GM23338 (cell line): ENCODE measurements around the gene CLCNKA. TPM values are rescaled to one million over a fixed set of nuclear protein-coding genes. Genes with fewer than 3 reads are reported as not detected.
"Not testable (repeated sequence)": the region's sequence is repeated elsewhere in the genome, so short reads cannot be mapped to it uniquely, and the experiment has no call there.

ENCODE experiments used
- ATAC-seq: fragments of 200-7000 bp; cut with Tn5 transposase; 3 replicates; pipeline ENCODE4 v1.9.1; 2020
- DNase-seq: peaks from one replicate; pipeline ENCODE4 v3.0.0-alpha.2; 2015; ENCODE audit warnings: low spot score
- H2AFZ ChIP-seq: fragments of 200-600 bp; sonication (generic); 2 replicates; pipeline ENCODE4 v1.8.0; 2016; ENCODE audit warnings: antibody characterized with exemption, mild to moderate bottlenecking, moderate library complexity
- H3F3A ChIP-seq: fragments of 200-600 bp; sonication (generic); replicated peaks from 2 replicates; pipeline ENCODE4 v1.8.0; 2017; ENCODE audit warnings: antibody characterized with exemption, mixed run types, low read depth
- H3K27ac ChIP-seq: fragments of 200-600 bp; sonication (generic); 2 replicates; pipeline ENCODE4 v1.6.1; 2016; ENCODE audit warnings: low read depth
- H3K27me3 ChIP-seq: fragments of 200-600 bp; sonication (generic); 2 replicates; pipeline ENCODE4 v1.8.0; 2016; ENCODE audit warnings: mild to moderate bottlenecking, mixed run types, moderate library complexity; ENCODE audit not compliant: insufficient read depth
- H3K36me3 ChIP-seq: fragments of 200-600 bp; sonication (generic); 2 replicates; pipeline ENCODE4 v1.8.0; 2016; ENCODE audit warnings: mild to moderate bottlenecking; ENCODE audit not compliant: insufficient read depth
- H3K4me1 ChIP-seq: fragments of 200-600 bp; sonication (generic); 2 replicates; pipeline ENCODE4 v1.8.0; 2016; ENCODE audit warnings: mild to moderate bottlenecking, moderate library complexity; ENCODE audit not compliant: insufficient read depth
- H3K4me2 ChIP-seq: fragments of 200-600 bp; sonication (generic); 2 replicates; pipeline ENCODE4 v1.7.1; 2017; ENCODE audit warnings: mixed run types
- H3K4me3 ChIP-seq: fragments of 200-600 bp; sonication (generic); 2 replicates; pipeline ENCODE4 v1.6.1; 2016; ENCODE audit warnings: mixed run types
- H3K79me2 ChIP-seq: fragments of 200-600 bp; sonication (generic); replicated peaks from 2 replicates; pipeline ENCODE4 v1.8.0; 2017; ENCODE audit warnings: mild to moderate bottlenecking; ENCODE audit not compliant: insufficient read depth
- H3K9me2 ChIP-seq: fragments of 200-600 bp; sonication (generic); 2 replicates; pipeline ENCODE4 v1.8.0; 2017; ENCODE audit not compliant: insufficient read depth
- H4K20me1 ChIP-seq: fragments of 200-600 bp; sonication (generic); replicated peaks from 2 replicates; pipeline ENCODE4 v1.8.0; 2017; ENCODE audit warnings: mild to moderate bottlenecking; ENCODE audit not compliant: insufficient read depth
- H3K27ac Mint-ChIP-seq: 2 replicates; pipeline ENCODE4 v1.8.0; 2020; ENCODE audit warnings: inconsistent platforms, mild to moderate bottlenecking, moderate library complexity, mixed read lengths
- H3K27me3 Mint-ChIP-seq: 3 replicates; pipeline ENCODE4 v1.8.0; 2022; ENCODE audit warnings: low read depth, mild to moderate bottlenecking, moderate library complexity, mixed read lengths, inconsistent platforms; ENCODE audit not compliant: insufficient read depth, poor library complexity
- H3K36me3 Mint-ChIP-seq: 3 replicates; pipeline ENCODE4 v1.8.0; 2021; ENCODE audit warnings: low read depth, mild to moderate bottlenecking, inconsistent platforms, moderate library complexity, mixed read lengths
- H3K4me1 Mint-ChIP-seq: 3 replicates; pipeline ENCODE4 v1.8.0; 2020; ENCODE audit warnings: mild to moderate bottlenecking, inconsistent platforms, mixed read lengths
- H3K4me3 Mint-ChIP-seq: 3 replicates; pipeline ENCODE4 v1.8.0; 2021; ENCODE audit warnings: moderate library complexity, mild to moderate bottlenecking, inconsistent platforms, mixed read lengths
- H3K9me3 Mint-ChIP-seq: 3 replicates; pipeline ENCODE4 v1.8.0; 2020; ENCODE audit warnings: moderate library complexity, mild to moderate bottlenecking, inconsistent platforms, mixed read lengths
- CTCF ChIP-seq, 2 experiments: fragments of 200-600 bp in 1 of 2; sonication (generic) in 1 of 2; conservative IDR thresholded peaks; 2 replicates each; pipeline versions ENCODE4 v1.5.1 to v1.6.1; 2016 to 2017; ENCODE audit warnings: antibody characterized with exemption in 2 of 2, low read depth in 2 of 2, mild to moderate bottlenecking in 2 of 2, moderate library complexity in 1 of 2
- ETS1 ChIP-seq: IDR thresholded peaks from 2 replicates; pipeline ENCODE4 v1.6.1; 2016; ENCODE audit warnings: antibody characterized with exemption
- NANOG ChIP-seq: IDR thresholded peaks from 2 replicates; pipeline ENCODE4 v1.6.1; 2016; ENCODE audit warnings: antibody characterized with exemption, borderline replicate concordance
- POLR2AphosphoS5 ChIP-seq: IDR thresholded peaks from 2 replicates; pipeline ENCODE4 v1.6.1; 2016; ENCODE audit warnings: antibody characterized with exemption, low read depth
- ZNF114 ChIP-seq: fragments of 250-450 bp; sonication (Bioruptor Pico); IDR thresholded peaks from 2 replicates; pipeline ENCODE4 v1.5.0; 2020; ENCODE audit warnings: mild to moderate bottlenecking, moderate library complexity
- ZNF331 ChIP-seq: fragments of 250-450 bp; sonication (Bioruptor Pico); IDR thresholded peaks from 2 replicates; pipeline ENCODE4 v1.5.0; 2020; ENCODE audit warnings: low read depth, mild to moderate bottlenecking, moderate library complexity
- polyA plus RNA-seq: library from polyadenylated mRNA; unstranded; fragments of >200 nt; fragmentation: Nextera tagmentation; extraction: Ambion mirVana; gene quantifications from 2 replicates; pipeline ENCODE4 v1.2.1, GENCODE V29; 2016
- total RNA-seq: library from RNA; depleted of rRNA; stranded (reverse); fragments of >200 nt; shearing (Covaris generic); gene quantifications from 2 replicates; pipeline ENCODE4 v1.2.3, GENCODE V29; 2014

The CLCNKA gene
- total and polyA plus RNA-seq, 2 experiments from 2014 or later = 0.59 to 0.76 TPM

- H3K4me1 Mint-ChIP-seq = peaks cover 19% of the 10 kb centered on the region
- H3K27me3 Mint-ChIP-seq, H3F3A ChIP-seq, ATAC-seq, H3K79me2 ChIP-seq, H3K27ac ChIP-seq, H3K36me3 ChIP-seq, H3K9me3 Mint-ChIP-seq, H3K4me3 ChIP-seq, H3K9me2 ChIP-seq, H4K20me1 ChIP-seq, H3K36me3 Mint-ChIP-seq, H3K27me3 ChIP-seq, H3K4me3 Mint-ChIP-seq, H3K4me1 ChIP-seq, H2AFZ ChIP-seq, H3K27ac Mint-ChIP-seq, H3K4me2 ChIP-seq, DNase-seq: not testable (repeated sequence)
These were observed 30.1 kb downstream of the CLCNKA start for GRCh38 chr1:16051949-16052348.

DNA sequence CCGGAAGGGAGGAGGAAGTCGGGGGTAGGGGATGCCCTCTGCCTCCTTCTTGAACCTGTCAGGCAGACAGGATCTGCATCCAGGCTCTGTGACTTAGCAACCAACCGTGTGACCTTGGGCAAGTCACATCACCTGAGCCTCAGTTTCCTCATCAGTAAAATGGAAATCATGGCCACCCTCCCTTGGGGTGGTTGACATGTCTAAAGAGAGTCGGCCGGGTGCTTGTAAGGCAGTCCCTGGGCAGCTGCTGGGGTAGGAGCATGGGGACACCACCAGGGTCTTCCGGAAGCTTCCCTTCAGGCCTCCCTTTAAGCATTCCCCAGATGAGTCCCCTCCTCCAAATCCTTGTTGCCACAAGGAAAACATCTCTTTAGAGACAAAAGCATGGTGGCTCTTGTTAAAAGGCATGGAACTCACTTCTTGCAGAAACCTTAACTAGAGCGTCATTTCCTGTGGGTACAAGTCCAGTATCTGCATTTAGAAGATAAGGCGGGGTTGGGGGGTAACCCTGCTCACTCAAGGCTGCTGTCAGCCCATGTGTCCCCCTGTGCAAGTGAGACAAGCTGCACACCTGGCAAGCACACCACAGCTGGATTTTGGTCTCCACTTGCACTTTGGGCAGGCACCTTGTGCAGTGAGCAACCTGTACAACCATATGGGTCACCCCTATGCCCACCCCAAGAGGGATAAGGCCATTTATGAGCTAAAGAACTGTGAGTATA is 32.1 kb downstream of the CLCNKA start:
- peaks cover 17% of the 10 kb centered on the region for H3K4me1 Mint-ChIP-seq
- no peak for ATAC-seq
- H3K4me3 Mint-ChIP-seq = no peak overlapping the region
- Histone ChIP-seq H3K4me1 (peaks cover 5% of the 10 kb centered on the region; the same call in 1 of the 2 replicates), H3K4me3 (no peak overlapping the region), H3K79me2 (no peaks in the 10 kb centered on the region), H2AFZ (no peak overlapping the region), H3K36me3 (no peaks in the 10 kb centered on the region), H3K27me3 (no peaks in the 10 kb centered on the region), H3F3A (no peaks in the 10 kb centered on the region), H3K9me2 (no peaks in the 10 kb centered on the region), H4K20me1 (no peaks in the 10 kb centered on the region), H3K4me2 (no peak overlapping the region), H3K27ac (no peak overlapping the region)
- TF ChIP-seq CTCF (conservative IDR thresholded peaks at IDR 0.05; ENCODE audit: low read depth in 2 of 2) (no peak), ZNF331 (CRISPR knock-in tag) (no peak), ETS1 (no peak), ZNF114 (CRISPR knock-in tag) (no peak), POLR2AphosphoS5 (no peak), NANOG (no peak)
- no peaks in the 10 kb centered on the region for H3K9me3 Mint-ChIP-seq
- peaks cover 4% of the 10 kb centered on the region for H3K27me3 Mint-ChIP-seq
- no peak for DNase-seq
- no peaks in the 10 kb centered on the region for H3K36me3 Mint-ChIP-seq
- no peak overlapping the region for H3K27ac Mint-ChIP-seq
